ENCODE data around the gene HOXA3. TPM values are rescaled to one million over a fixed set of nuclear protein-coding genes. Genes with fewer than 3 reads are reported as not detected.

HOXA3 gene
- 77.4 and 85.5 TPM in 2 replicates for total RNA-seq
- long read RNA-seq, partial matches to known transcripts = 0 of 10 reads
- long read RNA-seq, other reads (novel, unspliced or antisense) = 10 of 10 reads

GRCh38 chr7:27151931-27152815 is at the start of gene HOXA3:
HOXA3 (minus strand) TSS chr7:27152583; CDS start chr7:27110640, 41,943 bp downstream.
- Mint-ChIP-seq H3K4me1 (ENCODE audit: low read depth) (peaks cover 18% of the 10 kb centered on the region), H3K27ac (no peak within 1 kb of the TSS), H3K36me3 (ENCODE audit: insufficient read depth) (peaks cover 1% of the 10 kb centered on the region), H3K9me3 (ENCODE audit: low read depth) (no peaks in the 10 kb centered on the region), H3K4me3 (ENCODE audit: low read depth) (peak within 1 kb of the TSS; percentile 66), H3K27me3 (peaks cover 89% of the 10 kb centered on the region)
- no peak for DNase-seq (ENCODE audit: low spot score, unreplicated experiment)
- TF ChIP-seq, protein P1, sequence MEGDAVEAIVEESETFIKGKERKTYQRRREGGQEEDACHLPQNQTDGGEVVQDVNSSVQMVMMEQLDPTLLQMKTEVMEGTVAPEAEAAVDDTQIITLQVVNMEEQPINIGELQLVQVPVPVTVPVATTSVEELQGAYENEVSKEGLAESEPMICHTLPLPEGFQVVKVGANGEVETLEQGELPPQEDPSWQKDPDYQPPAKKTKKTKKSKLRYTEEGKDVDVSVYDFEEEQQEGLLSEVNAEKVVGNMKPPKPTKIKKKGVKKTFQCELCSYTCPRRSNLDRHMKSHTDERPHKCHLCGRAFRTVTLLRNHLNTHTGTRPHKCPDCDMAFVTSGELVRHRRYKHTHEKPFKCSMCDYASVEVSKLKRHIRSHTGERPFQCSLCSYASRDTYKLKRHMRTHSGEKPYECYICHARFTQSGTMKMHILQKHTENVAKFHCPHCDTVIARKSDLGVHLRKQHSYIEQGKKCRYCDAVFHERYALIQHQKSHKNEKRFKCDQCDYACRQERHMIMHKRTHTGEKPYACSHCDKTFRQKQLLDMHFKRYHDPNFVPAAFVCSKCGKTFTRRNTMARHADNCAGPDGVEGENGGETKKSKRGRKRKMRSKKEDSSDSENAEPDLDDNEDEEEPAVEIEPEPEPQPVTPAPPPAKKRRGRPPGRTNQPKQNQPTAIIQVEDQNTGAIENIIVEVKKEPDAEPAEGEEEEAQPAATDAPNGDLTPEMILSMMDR (IDR thresholded peaks at IDR 0.05; ENCODE audit: unreplicated experiment) = no peak

- no peaks in the 10 kb centered on the region for H3K9me3 Mint-ChIP-seq (ENCODE audit: low read depth)
- no peak overlapping the region for H3K4me3 Mint-ChIP-seq (ENCODE audit: low read depth)
- H3K4me1 Mint-ChIP-seq (ENCODE audit: low read depth) = peaks cover 5% of the 10 kb centered on the region
- peaks cover 94% of the 10 kb centered on the region for H3K27me3 Mint-ChIP-seq
- DNase-seq (ENCODE audit: low spot score, unreplicated experiment) = no peak
- no peak overlapping the region for H3K27ac Mint-ChIP-seq
- H3K36me3 Mint-ChIP-seq (ENCODE audit: insufficient read depth) = no peaks in the 10 kb centered on the region
- TF ChIP-seq, protein P1 (IDR thresholded peaks at IDR 0.05; ENCODE audit: unreplicated experiment) = no peak
Measured at GRCh38 chr7:27201580-27202017, 49.2 kb upstream of the HOXA3 start.

DNA sequence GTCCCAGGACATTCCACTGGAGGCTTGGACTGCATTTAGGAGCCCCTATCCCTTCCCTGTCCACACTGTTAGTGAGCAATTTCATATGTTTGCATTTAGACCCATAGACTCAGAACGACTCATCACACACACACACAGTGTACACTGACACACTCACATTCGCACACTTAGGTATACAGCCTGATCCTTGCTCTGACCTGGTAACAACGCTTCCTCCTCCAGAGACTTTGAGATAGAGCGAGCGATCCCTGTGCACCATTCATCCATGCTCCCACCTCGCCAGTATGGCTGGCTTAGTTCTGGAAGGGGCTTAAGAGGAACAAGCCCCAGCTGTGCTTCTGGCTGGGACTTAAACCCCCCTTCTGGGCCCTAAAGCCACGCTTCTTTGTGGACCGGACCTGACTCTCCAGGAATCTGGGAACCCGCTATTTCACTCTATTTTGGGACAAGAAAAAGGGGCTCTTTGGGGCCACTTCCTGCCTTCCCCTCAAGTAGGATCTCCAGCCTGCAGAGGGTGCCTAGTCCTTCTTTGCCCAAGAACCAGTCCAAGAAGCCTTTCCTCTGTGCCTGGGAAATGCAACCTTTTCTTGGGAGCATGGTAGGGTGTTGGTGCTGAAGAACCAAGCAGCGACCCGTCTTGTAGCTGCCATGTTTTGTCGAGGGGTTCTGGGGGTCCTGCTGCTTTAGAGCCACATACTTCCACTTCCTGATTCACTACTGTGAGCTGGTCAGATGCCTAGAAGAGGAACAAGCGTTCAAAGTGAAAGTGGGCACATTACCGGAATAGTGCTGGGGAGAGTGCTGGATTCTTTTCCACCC is 48.6 kb upstream of the HOXA3 start:
- peak overlapping the region; percentile 63 for H3K27ac Mint-ChIP-seq

GRCh38 chr7:27199849-27200760 is 47.7 kb upstream of the HOXA3 start, which contains the start of gene HOXA13:
HOXA13 (minus strand) TSS chr7:27200091; CDS start chr7:27200077, 14 bp downstream.
- Mint-ChIP-seq H3K4me3 (ENCODE audit: low read depth) (peak within 1 kb of the TSS; percentile 73), H3K27me3 (peaks cover 93% of the 10 kb centered on the region)
- no peak for DNase-seq (ENCODE audit: low spot score, unreplicated experiment)

More for the DNA sequence above, 48.6 kb upstream of the HOXA3 start:
- Mint-ChIP-seq H3K27me3 (peaks cover 94% of the 10 kb centered on the region), H3K4me3 (ENCODE audit: low read depth) (peak overlapping the region; percentile 62), H3K9me3 (ENCODE audit: low read depth) (no peaks in the 10 kb centered on the region), H3K36me3 (ENCODE audit: insufficient read depth) (no peaks in the 10 kb centered on the region), H3K4me1 (ENCODE audit: low read depth) (peaks cover 5% of the 10 kb centered on the region)
- no peak for DNase-seq (ENCODE audit: low spot score, unreplicated experiment)
- TF ChIP-seq, protein P1 (IDR thresholded peaks at IDR 0.05; ENCODE audit: unreplicated experiment) = no peak

More at GRCh38 chr7:27199849-27200760, 47.7 kb upstream of the HOXA3 start, which contains the start of gene HOXA13:
- Mint-ChIP-seq H3K4me1 (ENCODE audit: low read depth) (peaks cover 4% of the 10 kb centered on the region), H3K27ac (peak within 1 kb of the TSS; percentile 63), H3K36me3 (ENCODE audit: insufficient read depth) (no peaks in the 10 kb centered on the region), H3K9me3 (ENCODE audit: low read depth) (no peaks in the 10 kb centered on the region)
- TF ChIP-seq, protein P1 (IDR thresholded peaks at IDR 0.05; ENCODE audit: unreplicated experiment) = no peak
